GM21717 (cell line): Measurements from ENCODE around the gene KRTAP19-1.

Experiments
- ATAC-seq: cut with Tn5 transposase; IDR thresholded peaks from one replicate; pipeline ENCODE4 v1.9.1; 2021; ENCODE audit warnings: mild to moderate bottlenecking, moderate library complexity; ENCODE audit not compliant: unreplicated experiment

Gene KRTAP19-1

GRCh38 chr21:30430170-30430655 is 50.0 kb downstream of the KRTAP19-1 start, which contains the start of gene KRTAP13-4:
KRTAP13-4 (plus strand) TSS chr21:30430220; CDS start chr21:30430276, 56 bp downstream.
- no peak for ATAC-seq
